Activated naive CD4-positive, alpha-beta T cell treated with anti-CD3 and anti-CD28 coated beads, Interleukin-2, amount 50 U/mL, for 72 hours (primary cell): ENCODE measurements around the gene ZNF445. TPM values are rescaled to one million over a fixed set of nuclear protein-coding genes. Genes with fewer than 3 reads are reported as not detected.
"Not testable (repeated sequence)": the region's sequence is repeated elsewhere in the genome, so short reads cannot be mapped to it uniquely, and the experiment has no call there.

Source experiments
- ATAC-seq, 2 donors: fragments of 150-1000 bp; cut with Tn5 transposase; 2 replicates each; pipeline ENCODE4 v1.10.0; 2021; ENCODE audit warnings: mild to moderate bottlenecking in 2 of 2, moderate library complexity in 2 of 2
- DNase-seq, 2 donors: peaks; one replicate each; pipeline ENCODE4 v3.0.0; 2021 to 2022; ENCODE audit warnings: low spot score in 2 of 2
- H3K27ac Mint-ChIP-seq, 2 donors: one replicate each; pipeline ENCODE4 v1.8.0; 2022; ENCODE audit warnings: mild to moderate bottlenecking in 2 of 2, mixed read lengths in 2 of 2
- H3K36me3 Mint-ChIP-seq, 2 donors: one replicate each; pipeline ENCODE4 v1.8.0; 2022; ENCODE audit warnings: mixed read lengths in 2 of 2
- H3K9me3 Mint-ChIP-seq, 2 donors: one replicate each; pipeline ENCODE4 v1.8.0; 2022; ENCODE audit warnings: mixed read lengths in 2 of 2
- total RNA-seq, 2 donors: library from RNA; stranded (reverse); gene quantifications; one replicate each; pipeline ENCODE4 v1.2.3, GENCODE V29; 2022

The ZNF445 gene
- total RNA-seq, 2 donors from 2014 or later = 9.5 to 20.9 TPM

GRCh38 chr3:44424758-44425157 is 52.7 kb downstream of the ZNF445 start:
- ATAC-seq (no peak), DNase-seq (no peak)
- H3K9me3 Mint-ChIP-seq = no peaks in the 10 kb centered on the region
- no peaks in the 10 kb centered on the region for H3K36me3 Mint-ChIP-seq
- H3K27ac Mint-ChIP-seq = peak overlapping the region in 1 of 2 donors; percentile 22

- Mint-ChIP-seq H3K27ac (no peak overlapping the region), H3K9me3 (no peaks in the 10 kb centered on the region), H3K36me3 (no peaks in the 10 kb centered on the region)
- DNase-seq (no peak), ATAC-seq (no peak)
These were observed 56.2 kb downstream of the ZNF445 start for GRCh38 chr3:44421280-44421679.

GRCh38 chr3:44420676-44421075 is 56.8 kb downstream of the ZNF445 start:
- DNase-seq = no peak
- H3K36me3 Mint-ChIP-seq = no peaks in the 10 kb centered on the region
- no peak overlapping the region for H3K27ac Mint-ChIP-seq
- ATAC-seq = no peak
- H3K9me3 Mint-ChIP-seq = no peaks in the 10 kb centered on the region

GRCh38 chr3:44419923-44420650 is 57.4 kb downstream of the ZNF445 start:
- H3K9me3 Mint-ChIP-seq = no peaks in the 10 kb centered on the region
- ATAC-seq = no peak
- no peak for DNase-seq
- H3K27ac Mint-ChIP-seq = no peak overlapping the region
- no peaks in the 10 kb centered on the region for H3K36me3 Mint-ChIP-seq

- H3K27ac Mint-ChIP-seq = no peak overlapping the region
- H3K9me3 Mint-ChIP-seq = no peaks in the 10 kb centered on the region
- DNase-seq (no peak), ATAC-seq (no peak)
- H3K36me3 Mint-ChIP-seq = no peaks in the 10 kb centered on the region
These were observed 58.2 kb downstream of the ZNF445 start for GRCh38 chr3:44419116-44419922.

- ATAC-seq = no peak
These were observed 58.9 kb downstream of the ZNF445 start for GRCh38 chr3:44418549-44418948.

GRCh38 chr3:44418118-44418517 is 59.4 kb downstream of the ZNF445 start:
- not testable (repeated sequence) for DNase-seq, ATAC-seq, H3K27ac Mint-ChIP-seq, H3K36me3 Mint-ChIP-seq, H3K9me3 Mint-ChIP-seq

More at GRCh38 chr3:44418549-44418948, 58.9 kb downstream of the ZNF445 start:
- no peaks in the 10 kb centered on the region for H3K36me3 Mint-ChIP-seq
- H3K27ac Mint-ChIP-seq = no peak overlapping the region
- DNase-seq = no peak
- no peaks in the 10 kb centered on the region for H3K9me3 Mint-ChIP-seq

GRCh38 chr3:44416031-44417030 is 61.1 kb downstream of the ZNF445 start:
- peak overlapping the region in 1 of 2 donors; percentile 22 for H3K27ac Mint-ChIP-seq
- H3K36me3 Mint-ChIP-seq = no peaks in the 10 kb centered on the region
- no peaks in the 10 kb centered on the region for H3K9me3 Mint-ChIP-seq
- DNase-seq = no peak
- no peak for ATAC-seq

GRCh38 chr3:44415421-44415820 is 62.0 kb downstream of the ZNF445 start:
- no peaks in the 10 kb centered on the region for H3K36me3 Mint-ChIP-seq
- DNase-seq = no peak
- H3K9me3 Mint-ChIP-seq = no peaks in the 10 kb centered on the region
- ATAC-seq = no peak
- H3K27ac Mint-ChIP-seq = no peak overlapping the region

GRCh38 chr3:44414517-44415090 is 62.9 kb downstream of the ZNF445 start:
- H3K36me3 Mint-ChIP-seq = no peaks in the 10 kb centered on the region
- no peak for ATAC-seq
- H3K9me3 Mint-ChIP-seq = no peaks in the 10 kb centered on the region
- H3K27ac Mint-ChIP-seq = peak overlapping the region in 1 of 2 donors; percentile 19
- DNase-seq = no peak

- no peaks in the 10 kb centered on the region for H3K9me3 Mint-ChIP-seq
- H3K36me3 Mint-ChIP-seq = no peaks in the 10 kb centered on the region
- no peak for ATAC-seq
These were observed 65.1 kb downstream of the ZNF445 start for GRCh38 chr3:44412365-44412764.

GRCh38 chr3:44411031-44411645 is 66.3 kb downstream of the ZNF445 start:
- ATAC-seq (no peak), DNase-seq (no peak)
- H3K9me3 Mint-ChIP-seq = no peaks in the 10 kb centered on the region
- no peak overlapping the region for H3K27ac Mint-ChIP-seq
- H3K36me3 Mint-ChIP-seq = no peaks in the 10 kb centered on the region

More at GRCh38 chr3:44412365-44412764, 65.1 kb downstream of the ZNF445 start:
- no peak for DNase-seq
- no peak overlapping the region for H3K27ac Mint-ChIP-seq

- no peaks in the 10 kb centered on the region for H3K9me3 Mint-ChIP-seq
- no peak for ATAC-seq
- DNase-seq = no peak
- H3K27ac Mint-ChIP-seq = no peak overlapping the region
- H3K36me3 Mint-ChIP-seq = no peaks in the 10 kb centered on the region
These were observed 67.6 kb downstream of the ZNF445 start for GRCh38 chr3:44409640-44410410.

GRCh38 chr3:44402548-44402947 is 74.9 kb downstream of the ZNF445 start:
- Mint-ChIP-seq H3K36me3 (peaks cover 0 to 6% of the 10 kb centered on the region in 2 donors), H3K27ac (peak overlapping the region in 1 of 2 donors; percentile 46), H3K9me3 (no peaks in the 10 kb centered on the region)
- ATAC-seq (no peak), DNase-seq (no peak)

GRCh38 chr3:44400771-44401170 is 76.7 kb downstream of the ZNF445 start:
- H3K27ac Mint-ChIP-seq = no peak overlapping the region
- H3K36me3 Mint-ChIP-seq = peaks cover 0 to 6% of the 10 kb centered on the region in 2 donors
- H3K9me3 Mint-ChIP-seq = no peaks in the 10 kb centered on the region
- ATAC-seq (no peak), DNase-seq (no peak)
